HG03558 (cell line): ENCODE measurements around the gene NELFA.

ENCODE experiments used
- ATAC-seq: cut with Tn5 transposase; IDR thresholded peaks from one replicate; pipeline ENCODE4 v1.9.1; 2021; ENCODE audit warnings: moderate number of reproducible peaks; ENCODE audit not compliant: unreplicated experiment; ENCODE audit errors: extremely low read depth

Gene NELFA

GRCh38 chr4:1971456-1972200 is 37.1 kb downstream of the NELFA start:
- no peak for ATAC-seq

DNA sequence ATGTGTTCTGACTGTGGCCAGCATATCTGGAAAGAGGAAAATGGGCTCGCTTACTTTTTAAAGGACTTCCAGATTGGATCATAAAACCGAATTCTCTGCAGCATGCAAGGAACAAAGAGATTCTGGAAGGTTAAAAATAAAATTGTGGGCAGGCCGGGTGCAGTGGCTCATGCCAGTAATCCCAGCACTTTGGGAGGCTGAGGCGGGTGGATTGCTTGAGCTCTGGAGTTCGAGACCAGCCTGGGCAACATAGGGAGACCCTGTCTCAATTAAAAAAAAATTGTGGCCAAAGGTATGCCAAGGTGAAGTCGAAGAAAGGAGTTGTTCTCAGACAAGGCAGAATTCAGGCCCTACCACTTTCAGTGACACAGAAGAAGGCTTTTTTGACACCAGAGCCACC is 37.8 kb downstream of the NELFA start:
- ATAC-seq, result no peak

DNA sequence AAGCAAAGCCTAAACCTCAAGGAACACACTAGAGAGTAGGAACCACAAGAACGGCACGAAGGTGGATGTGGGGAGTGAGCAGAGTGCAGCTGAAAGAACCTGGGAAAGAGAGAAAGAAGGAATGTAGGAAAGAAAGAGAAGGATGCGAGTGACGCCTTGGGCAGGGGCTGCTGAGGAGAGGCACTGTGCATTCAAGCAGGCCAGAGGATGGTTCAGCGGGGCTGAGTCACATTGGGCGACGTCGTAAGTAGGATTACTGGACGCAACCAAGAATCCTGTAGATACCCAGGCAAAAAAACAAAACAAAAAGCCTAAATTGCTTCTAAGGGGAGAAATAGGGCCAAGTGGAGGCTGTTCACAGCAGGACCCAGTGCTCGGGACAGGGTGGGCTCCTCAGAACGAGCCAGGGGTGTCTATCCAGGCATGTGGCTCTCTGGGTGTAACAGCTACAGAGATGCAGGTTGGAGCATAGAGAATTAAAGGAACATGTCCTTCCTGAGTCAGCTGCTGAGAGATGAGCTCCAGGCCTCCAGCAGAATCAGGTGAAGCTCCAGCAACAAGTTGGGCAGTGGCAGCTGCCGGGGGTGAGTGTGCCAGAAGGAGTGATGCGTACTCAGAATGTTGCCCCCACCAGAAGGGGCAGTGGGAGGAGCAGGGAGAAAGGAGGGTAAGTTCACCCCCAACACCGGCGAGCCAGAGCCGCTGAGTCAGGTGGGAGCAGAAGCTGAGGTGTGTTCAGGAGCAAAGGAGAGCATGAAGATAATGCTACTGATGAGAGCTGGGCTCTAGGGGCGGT is 38.6 kb downstream of the NELFA start:
- no peak for ATAC-seq

GRCh38 chr4:1968686-1969295 is 40.0 kb downstream of the NELFA start:
- no peak for ATAC-seq

DNA sequence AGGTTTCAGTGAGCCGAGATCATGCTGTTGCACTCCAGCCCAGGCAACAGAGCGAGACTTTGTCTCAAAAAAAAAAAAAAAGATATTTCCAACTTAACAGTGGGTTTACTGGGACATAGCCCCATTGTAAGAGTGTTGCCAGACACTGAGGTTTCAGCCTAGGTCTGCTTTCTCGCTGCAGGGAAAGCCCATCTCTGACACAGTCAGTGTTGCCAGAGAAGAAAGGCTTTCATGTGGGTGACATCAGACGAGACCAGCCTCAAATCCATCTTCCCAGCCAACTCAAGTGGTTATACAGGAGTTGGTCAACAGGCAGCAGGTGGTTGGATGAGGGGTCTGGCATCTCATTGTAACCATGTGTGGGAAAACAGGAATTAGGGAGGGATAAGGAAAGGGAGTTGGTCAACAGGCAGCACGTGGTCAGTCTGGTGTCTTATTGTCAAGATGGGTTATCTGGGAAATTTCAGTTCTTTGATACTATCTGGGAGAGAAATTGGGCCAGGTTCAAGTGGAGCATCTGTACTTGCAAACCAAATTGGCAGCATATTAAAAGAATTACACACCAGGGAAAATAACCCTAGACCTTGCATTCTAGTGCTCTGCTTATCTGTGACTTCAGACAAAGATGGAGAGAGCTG is 41.1 kb downstream of the NELFA start:
- no peak for ATAC-seq

- no peak for ATAC-seq
Measured at GRCh38 chr4:1964971-1965370, 43.8 kb downstream of the NELFA start.

GRCh38 chr4:1964443-1964842 is 44.3 kb downstream of the NELFA start:
- no peak for ATAC-seq

DNA sequence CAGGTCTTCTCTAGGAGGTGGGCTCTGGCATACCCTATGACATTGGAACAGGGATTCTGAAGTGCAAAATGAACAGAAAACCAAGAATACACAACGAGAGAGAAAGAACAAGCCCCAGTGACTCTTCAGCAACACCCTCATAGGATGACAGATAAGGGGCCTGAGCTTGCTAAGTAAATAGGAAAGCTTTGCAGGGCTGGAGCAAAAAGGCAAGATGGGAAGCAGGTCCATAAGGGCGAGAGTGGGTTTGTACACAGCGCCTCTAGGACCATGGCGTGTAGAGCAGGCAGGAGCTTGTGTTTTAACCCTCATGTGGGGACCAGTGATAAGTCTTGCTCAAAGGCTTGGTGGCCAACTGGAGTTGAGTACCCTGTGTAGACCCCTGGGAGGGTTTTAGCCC is 45.8 kb downstream of the NELFA start:
- ATAC-seq, result no peak

- ATAC-seq, result no peak
Measured at GRCh38 chr4:1961563-1961962, 47.2 kb downstream of the NELFA start.

GRCh38 chr4:1961038-1961437 is 47.7 kb downstream of the NELFA start:
- no peak for ATAC-seq

DNA sequence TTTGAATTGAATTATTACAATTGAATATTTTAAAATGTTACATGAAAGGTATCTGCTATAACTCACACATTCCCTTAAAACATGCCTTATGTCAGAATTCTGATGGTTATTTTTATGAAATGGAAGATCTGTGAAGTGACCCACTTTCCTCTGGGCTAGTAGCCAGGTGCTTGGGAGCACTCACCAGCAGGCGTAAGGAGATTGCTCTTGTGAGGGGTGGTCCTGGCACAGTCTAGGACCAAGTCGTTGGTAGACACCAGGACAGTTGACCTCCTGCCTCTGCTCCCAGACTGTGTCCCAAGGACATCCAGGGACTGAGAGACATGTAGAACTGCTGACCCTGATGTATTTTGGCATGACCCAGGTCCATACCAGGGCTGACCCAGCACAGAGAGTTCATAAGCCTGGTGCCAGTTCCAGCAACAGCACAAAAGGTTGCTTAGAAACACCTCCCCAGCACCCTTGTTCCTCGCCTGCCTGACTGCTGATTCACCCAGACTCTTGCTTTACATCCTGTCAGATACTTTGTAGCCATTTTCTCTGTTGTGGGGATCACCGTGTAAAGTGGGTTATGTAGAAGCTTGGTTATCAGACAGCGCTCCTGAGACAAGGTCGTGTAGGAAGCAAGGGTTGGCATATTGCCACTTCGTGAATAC is 48.5 kb downstream of the NELFA start:
- no peak for ATAC-seq

GRCh38 chr4:1959104-1959384 is 49.7 kb downstream of the NELFA start:
- no peak for ATAC-seq

GRCh38 chr4:1958276-1959103 is 50.3 kb downstream of the NELFA start:
- no peak for ATAC-seq

DNA sequence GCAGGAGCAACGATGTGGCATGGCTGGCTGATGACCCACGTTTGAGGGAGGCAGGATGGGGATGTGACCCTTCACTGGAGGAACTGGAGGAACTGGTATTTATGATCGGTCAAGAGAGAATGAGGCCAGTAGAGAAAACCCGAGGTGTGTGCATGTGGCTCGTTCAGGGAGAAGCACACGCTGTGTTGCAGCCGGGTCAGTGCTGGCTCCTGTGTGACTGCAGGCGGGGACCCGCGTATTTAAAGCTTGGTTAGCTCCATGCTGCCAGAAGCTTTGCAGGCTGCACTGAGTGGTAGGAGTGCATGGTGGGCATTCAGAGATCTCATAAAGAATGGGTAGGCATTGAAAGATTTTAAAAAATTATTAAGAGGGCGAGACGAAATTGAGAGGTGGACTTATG is 52.1 kb downstream of the NELFA start:
- ATAC-seq, result no peak

DNA sequence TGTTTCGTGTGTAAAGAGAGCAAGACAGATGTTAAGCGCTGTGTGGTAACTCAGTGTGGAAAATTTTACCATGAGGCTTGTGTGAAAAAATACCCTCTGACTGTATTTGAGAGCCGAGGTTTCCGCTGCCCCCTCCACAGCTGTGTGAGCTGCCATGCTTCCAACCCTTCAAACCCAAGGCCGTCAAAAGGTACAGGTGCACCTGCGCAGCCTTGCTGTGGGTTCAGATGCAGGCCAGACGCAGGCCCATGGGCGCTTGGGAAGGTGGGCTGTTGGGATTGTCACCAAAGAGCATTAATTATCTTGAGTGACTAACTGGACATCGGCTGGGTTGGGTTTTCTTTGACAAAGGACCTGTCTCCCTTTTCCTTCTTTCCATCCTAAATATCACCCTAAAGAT is 55.4 kb downstream of the NELFA start:
- ATAC-seq, result no peak

GRCh38 chr4:1952719-1953118 is 56.1 kb downstream of the NELFA start:
- ATAC-seq, result no peak

GRCh38 chr4:1952058-1952700 is 56.6 kb downstream of the NELFA start:
- no peak for ATAC-seq

DNA sequence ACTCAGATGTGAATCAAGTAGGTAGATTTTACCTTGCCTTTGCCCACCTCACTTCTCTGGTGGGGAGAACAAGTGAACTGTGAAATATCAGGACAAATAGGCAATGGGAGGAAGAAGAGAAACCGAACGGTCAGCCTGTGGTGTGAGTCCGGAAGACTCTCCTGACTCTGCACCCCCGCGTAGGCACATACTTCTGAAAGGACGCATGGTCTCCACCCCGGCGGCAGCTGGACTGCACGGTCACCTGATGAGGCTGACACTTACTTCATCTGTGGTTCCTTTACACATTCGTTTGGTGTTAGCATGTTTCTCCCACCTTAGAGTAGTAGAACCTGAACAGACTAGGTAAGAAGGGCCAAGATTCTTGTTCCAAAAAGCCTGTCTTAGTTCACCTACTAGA is 58.4 kb downstream of the NELFA start:
- no peak for ATAC-seq

DNA sequence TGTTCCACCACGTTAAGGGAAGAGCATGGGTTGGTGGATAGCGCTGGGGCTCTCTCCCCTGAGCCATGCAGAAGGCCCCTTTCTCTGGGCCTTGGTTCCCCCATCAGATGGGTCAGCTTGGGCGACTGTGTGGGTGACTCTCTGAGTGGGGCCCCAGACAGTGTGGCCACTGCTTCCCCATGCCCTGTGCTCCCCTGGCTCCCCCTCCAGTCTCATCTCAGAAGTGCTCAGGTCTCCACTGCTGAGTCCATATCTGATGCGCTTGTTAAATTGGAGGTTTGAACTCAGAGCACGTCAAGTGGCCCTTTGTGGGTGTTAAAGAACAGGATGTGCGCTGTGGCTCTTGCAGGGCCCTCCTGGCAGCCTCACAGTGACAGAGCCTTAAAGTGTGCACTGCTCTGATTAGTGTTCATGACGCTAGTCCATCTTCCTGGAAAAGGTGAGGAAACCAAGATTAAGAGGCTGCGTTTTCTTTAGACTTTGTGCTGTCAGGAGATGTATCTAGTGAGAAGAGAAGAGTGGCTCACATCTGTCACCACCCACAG is 59.8 kb downstream of the NELFA start:
- no peak for ATAC-seq
